ENCODE measurements around the gene U2SURP.
A peak's percentile ranks its signal among the peaks of the same experiment; 100 is the strongest.
"Not testable (repeated sequence)": the region's sequence is repeated elsewhere in the genome, so short reads cannot be mapped to it uniquely, and the experiment has no call there.

The U2SURP gene

DNA sequence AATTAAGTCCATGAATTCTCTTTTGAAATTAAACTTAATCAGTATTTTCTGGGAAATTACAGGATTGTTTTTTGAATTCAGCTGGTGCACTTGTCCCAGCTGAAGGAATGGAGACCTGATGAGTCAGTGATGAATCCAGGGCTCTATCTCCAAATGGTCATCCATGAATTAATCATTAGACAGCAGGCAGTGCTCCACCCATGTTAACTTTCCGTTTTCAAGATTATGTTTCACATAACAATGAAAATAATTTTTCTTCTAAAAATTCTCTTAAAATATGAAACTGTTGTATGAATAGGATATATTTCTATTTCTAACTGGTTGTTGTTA lies 24.0 kb upstream of the U2SURP start:
- DNase-seq = no peak

DNA sequence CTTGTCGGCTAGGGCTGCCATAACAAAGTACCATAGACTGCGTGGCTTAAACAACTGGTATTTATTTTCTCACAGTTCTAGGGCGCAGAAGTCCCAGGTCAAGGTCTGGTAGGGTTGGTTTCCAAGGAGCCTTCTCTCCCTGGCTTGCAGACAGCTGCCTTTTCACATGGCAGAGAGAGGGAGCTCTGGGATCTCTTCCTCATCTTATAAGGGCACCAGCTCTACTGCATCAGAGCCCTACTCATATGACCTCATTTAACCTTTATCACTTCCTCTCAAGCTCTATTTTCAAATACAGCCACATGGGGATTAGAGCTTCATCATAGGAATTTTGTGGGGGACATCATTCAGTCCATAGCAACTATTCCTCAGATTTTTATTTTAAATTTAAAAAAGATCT lies 20.3 kb upstream of the U2SURP start:
- DNase-seq = no peak

- DNase-seq = no peak
Measured at GRCh38 chr3:142982038-142982773, 19.2 kb upstream of the U2SURP start.

DNA sequence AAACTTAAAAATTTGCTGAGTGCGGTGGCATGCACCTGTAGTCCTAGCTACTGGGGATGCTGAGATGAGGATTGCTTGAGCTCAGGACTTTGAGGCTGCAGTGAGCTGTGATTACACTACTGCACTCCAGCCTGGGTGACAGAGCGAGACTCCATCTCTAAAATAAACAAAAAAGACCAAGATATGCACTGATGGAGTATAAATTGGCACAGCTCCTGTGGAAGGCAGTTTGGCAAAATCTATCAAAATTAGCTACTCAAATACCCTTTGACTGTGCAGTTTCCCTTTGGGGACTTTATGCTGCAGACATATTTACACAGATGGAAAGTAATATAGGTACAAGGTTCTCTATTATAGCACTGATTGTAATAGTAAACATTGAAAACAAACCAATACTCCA lies 18.1 kb upstream of the U2SURP start:
- no peak for DNase-seq

- no peak for DNase-seq
Measured at GRCh38 chr3:142984255-142984654, 17.1 kb upstream of the U2SURP start.

GRCh38 chr3:142987080-142987700 lies 14.2 kb upstream of the U2SURP start:
- peak; percentile 30 for DNase-seq

- no peak for DNase-seq
Measured at GRCh38 chr3:142987707-142988106, 13.7 kb upstream of the U2SURP start.

DNA sequence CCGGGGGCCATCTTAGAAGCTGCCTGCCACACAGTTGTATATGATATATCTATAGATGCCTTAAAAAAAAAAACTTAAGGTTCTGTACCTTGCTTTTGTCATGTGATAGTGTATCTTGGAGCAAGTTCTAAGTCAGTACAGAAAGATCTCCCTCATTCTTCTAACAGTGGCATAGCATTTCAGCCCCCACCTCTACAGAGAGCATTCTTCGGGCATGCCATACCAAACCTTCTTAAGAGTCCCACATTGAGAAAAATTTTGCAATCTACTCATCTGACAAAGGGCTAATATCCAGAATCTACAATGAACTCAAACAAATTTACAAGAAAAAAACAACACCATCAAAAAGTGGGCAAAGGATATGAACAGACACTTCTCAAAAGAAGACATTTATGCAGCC lies 13.1 kb upstream of the U2SURP start:
- DNase-seq = not testable (repeated sequence)

- not testable (repeated sequence) for DNase-seq
Measured at GRCh38 chr3:142988826-142989225, 12.5 kb upstream of the U2SURP start.

- no peak for DNase-seq
Measured at GRCh38 chr3:142990721-142991120, 10.6 kb upstream of the U2SURP start.

DNA sequence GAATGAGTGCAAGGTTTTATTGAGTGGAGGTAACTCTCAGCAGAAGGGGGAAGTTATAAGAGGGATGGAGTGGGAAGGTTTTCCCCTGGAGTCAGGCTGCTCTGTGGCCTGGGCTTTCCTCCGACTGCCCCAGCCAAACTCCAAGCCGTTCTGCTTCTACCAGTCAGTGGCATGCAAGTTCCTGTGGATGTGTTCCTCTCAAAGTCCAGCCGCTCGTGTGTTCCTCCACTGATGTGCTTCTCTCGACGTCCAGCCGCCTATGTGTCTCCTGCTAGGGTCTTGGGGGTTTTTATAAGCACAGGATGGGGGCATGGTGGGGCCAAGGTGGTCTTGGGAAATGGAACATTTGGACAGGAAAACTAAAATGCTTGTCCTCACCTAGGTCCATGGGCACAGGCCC lies 9.0 kb upstream of the U2SURP start:
- DNase-seq = no peak

GRCh38 chr3:142993958-142994442 lies 7.4 kb upstream of the U2SURP start:
- DNase-seq = peak; percentile 35

DNA sequence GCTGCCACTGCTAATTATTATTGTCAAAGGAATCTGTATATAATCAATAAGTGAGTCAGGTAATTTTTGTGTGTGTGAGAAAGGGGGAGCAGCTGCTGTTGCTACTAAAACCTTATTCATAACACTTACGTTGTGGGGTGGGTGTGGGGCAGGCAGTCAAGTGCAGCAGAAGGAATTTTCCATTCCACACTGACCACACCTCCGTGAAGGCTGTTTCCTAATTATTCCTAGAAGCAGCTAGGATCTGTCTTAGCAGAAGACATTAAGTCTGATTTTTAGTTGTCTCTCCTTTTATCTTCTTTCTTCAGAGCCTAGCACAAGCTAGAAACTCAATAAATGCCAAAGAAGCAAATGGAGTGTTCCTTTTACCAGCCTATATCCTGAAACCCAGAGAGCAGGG lies 4.0 kb upstream of the U2SURP start:
- DNase-seq = no peak

DNA sequence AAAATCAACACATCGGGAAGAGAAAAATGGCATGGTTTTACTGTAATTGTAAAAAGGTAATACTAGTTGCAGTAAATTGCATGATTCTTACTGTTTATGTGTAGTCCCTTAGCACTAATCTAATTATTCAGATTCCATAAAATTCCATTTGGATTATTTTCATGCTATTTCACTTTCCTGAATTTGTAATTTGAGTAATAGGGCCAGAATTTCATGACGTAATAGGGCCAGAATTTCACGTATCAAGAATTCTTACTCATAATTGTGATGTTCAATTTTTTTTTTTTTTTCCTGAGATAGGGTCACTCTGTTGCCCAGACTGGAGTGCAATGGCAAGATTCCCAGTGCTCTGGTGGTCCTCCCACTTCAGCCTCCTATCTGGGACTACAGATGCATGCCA lies 2.9 kb upstream of the U2SURP start:
- DNase-seq = no peak

GRCh38 chr3:142999881-143000280 lies 1.5 kb upstream of the U2SURP start:
- DNase-seq = no peak

DNA sequence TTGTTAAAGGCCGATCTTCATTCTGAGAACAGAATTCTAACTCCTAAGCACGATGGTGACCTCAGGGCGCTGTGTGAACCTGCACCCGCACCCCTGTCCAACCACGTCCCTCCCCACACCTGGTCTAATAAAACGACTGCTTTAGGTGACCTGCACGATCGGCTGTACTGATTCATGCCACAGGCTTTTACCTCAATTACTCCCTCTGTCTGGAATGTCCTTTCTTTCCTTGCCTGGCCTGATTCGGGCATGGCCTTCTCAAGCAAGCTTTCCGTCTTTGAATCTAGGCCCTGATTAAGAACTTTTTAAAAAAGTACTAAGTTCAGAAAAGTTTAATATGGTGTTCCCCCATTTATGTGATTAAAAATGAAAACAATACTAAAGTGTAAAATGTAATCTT lies 842 bp upstream of the U2SURP start:
- DNase-seq = no peak

DNA sequence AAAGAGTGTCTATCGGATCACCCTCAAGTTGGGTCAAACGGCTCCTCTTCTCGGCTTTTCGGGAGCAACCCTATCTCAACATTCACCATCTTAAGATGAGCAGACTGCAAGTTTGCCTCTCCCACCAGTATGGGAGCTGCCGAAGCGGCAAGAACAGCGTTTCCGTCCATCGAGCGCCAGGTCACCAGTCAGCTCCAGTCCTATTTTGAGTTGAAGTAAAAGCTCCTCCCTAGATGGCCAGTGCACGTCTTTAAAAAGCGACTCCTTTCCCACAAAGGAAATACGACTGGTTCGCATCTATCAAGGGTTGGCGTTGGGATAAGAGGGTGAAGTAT lies 369 bp upstream of the U2SURP start:
- no peak for DNase-seq

- DNase-seq = peak; percentile 13
Measured at GRCh38 chr3:143002083-143002712, 828 bp downstream of the U2SURP start.

DNA sequence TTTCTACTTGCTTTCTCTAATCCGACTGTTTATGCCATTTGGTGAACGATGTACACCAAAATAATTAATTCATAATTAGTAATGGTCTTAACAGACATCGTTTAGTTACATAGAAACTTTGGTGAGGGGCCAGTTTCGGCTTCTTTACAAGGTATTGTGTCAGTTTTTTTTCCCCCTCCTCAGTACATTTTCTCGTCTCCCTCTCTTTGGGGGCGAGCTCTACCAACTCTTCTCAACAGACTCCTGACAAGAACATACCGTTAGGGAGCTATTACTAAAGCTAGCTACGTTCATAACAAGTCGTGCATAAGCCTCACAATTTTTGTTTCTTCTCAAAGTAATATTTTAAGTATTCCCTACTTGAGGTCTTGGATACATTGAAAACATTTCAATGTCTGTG lies 1.4 kb downstream of the U2SURP start:
- DNase-seq = no peak

DNA sequence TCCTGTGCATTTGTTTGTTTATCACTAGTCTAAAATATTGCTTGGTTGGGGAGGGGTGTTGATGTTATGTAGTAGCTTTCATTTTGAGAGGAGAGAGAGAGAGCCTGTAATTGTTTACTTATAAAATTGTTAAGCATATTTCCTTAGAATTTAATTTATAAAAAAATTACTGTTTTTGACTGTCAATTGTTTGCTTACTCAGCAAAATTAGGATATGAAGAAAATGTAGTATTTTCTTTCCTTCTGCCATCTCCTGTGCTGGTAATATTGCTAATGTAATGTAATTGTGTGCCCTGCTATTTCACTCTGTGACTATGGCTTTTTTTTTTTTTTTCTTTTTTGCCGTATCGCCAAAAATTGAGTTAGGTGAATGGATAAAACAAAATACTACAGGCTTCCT lies 3.5 kb downstream of the U2SURP start:
- DNase-seq = no peak

GRCh38 chr3:143010024-143010423 lies 8.7 kb downstream of the U2SURP start:
- DNase-seq = no peak

DNA sequence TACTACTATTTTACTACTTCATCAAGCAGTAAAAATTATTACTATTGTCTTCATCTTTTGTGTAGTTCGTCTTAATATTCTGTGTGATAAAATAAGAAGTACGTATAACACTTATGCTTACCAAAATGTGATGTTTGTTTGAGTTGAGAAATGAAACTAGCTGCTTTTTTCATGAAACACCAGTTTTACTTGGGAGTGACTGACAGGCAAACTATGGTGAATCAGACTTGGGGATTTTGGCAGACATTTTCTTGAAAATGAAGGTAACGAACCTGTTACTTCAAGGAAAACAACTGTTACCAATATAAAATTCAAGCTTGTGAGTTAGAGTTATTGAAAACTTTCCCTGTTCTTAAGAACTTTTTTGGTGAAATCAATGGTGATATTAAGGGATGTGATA lies 10.3 kb downstream of the U2SURP start:
- DNase-seq = no peak

DNA sequence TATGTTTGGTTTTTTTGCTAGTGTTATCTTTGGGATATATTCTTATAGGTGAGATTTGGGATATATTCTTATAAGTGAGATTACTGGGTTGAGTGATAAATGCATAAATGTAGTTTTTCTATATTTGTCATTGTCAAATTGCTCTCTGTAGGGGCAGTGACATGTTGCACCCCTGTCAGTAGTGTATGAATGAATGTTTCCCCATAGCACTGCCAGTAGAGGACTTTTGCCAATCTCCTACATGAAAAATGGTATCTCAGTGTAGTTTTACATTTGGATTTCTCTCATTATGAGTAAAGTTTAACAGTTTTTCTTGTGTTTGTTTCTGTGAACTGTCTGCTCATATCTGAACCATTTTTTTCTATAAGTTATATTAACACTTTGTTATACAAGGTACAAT lies 13.6 kb downstream of the U2SURP start:
- DNase-seq = no peak

DNA sequence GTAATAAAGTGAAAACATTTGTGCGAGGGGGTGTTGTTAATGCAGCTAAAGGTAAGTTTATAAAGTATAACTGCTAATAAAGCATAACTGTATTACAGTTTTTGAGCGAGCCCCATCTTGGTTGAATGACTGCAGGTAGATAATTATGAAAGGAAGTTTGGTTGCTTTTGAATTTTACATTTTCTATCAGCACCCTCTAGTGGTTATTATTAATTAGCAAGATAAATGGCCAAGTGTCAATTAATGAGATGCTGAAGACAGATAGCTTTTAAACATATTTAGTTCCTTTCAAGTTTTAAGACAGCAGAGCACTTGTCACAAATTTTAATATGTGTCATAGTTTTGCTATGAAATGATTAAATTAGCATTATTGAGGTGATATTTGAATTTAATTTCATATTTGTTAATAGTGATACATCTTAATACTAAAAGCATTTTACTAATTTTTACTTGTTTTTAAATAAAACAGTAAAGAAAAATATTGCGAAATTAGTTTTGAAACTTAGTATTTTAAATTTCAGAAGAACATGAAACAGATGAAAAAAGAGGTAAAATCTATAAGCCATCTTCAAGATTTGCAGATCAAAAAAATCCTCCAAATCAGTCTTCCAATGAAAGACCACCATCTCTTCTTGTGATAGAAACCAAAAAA lies 15.1 kb downstream of the U2SURP start:
- no peak for DNase-seq

All from NCI-H2029 treated with DMSO at 0.1 percent for 48 hours (cell line).